RWPE2 (cell line): ENCODE measurements around the gene GLRA3.

Experiments
- ATAC-seq: fragments of 200-7000 bp; cut with Tn5 transposase; 3 replicates; pipeline ENCODE4 v1.9.1; 2021; ENCODE audit warnings: low read depth
- DNase-seq: peaks from one replicate; pipeline ENCODE4 v3.0.0-alpha.2; 2020; ENCODE audit warnings: low spot score
- H3K27ac ChIP-seq: fragments of 450-650 bp; 2 replicates; pipeline ENCODE4 v1.5.1; 2017; ENCODE audit warnings: mild to moderate bottlenecking; ENCODE audit not compliant: poor library complexity, severe bottlenecking
- H3K27me3 ChIP-seq: fragments of 250-450 bp; sonication (Bioruptor Pico); 2 replicates; pipeline ENCODE4 v1.5.1; 2021; ENCODE audit warnings: mild to moderate bottlenecking, moderate library complexity; ENCODE audit not compliant: insufficient read depth, poor library complexity, severe bottlenecking
- H3K36me3 ChIP-seq: fragments of 250-450 bp; sonication (Bioruptor Pico); 2 replicates; pipeline ENCODE4 v1.5.1; 2020; ENCODE audit warnings: low read depth, mild to moderate bottlenecking, moderate library complexity
- H3K4me1 ChIP-seq: fragments of 250-450 bp; sonication (Bioruptor Pico); 2 replicates; pipeline ENCODE4 v1.5.1; 2021; ENCODE audit warnings: mild to moderate bottlenecking, moderate library complexity; ENCODE audit not compliant: insufficient read depth, poor library complexity, severe bottlenecking
- H3K4me3 ChIP-seq: fragments of 250-450 bp; sonication (Bioruptor Pico); 2 replicates; pipeline ENCODE4 v1.5.1; 2021; ENCODE audit warnings: mild to moderate bottlenecking, moderate library complexity; ENCODE audit not compliant: severe bottlenecking
- H3K9me3 ChIP-seq: fragments of 250-450 bp; sonication (Bioruptor Pico); 2 replicates; pipeline ENCODE4 v1.5.1; 2021; ENCODE audit warnings: mild to moderate bottlenecking, moderate library complexity; ENCODE audit not compliant: severe bottlenecking
- CTCF ChIP-seq: fragments of 450-650 bp; IDR thresholded peaks from one replicate; pipeline ENCODE4 v1.5.1; 2017; ENCODE audit warnings: mild to moderate bottlenecking, moderate library complexity; ENCODE audit not compliant: poor library complexity, severe bottlenecking

The GLRA3 gene

DNA sequence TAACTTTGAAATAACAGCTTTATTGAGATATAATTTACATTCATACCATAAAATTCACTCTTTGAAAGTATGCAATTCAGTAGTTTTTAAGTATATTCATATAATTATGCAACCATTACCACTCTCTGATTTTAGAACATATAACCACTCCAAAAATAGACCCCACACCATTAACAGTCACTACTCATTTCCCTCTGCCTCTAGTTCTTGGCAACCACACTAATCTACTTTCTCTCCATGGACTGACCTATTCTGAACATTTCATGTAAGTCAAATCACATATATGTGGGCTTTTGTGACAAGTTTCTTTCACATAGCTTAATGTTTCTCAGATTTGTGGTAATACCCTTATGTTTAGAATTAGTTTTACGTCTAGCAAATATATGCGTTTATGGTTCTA lies 19.5 kb upstream of the GLRA3 start:
- H3K27ac ChIP-seq = no peak overlapping the region
- ATAC-seq = no peak
- no peak overlapping the region for H3K4me3 ChIP-seq
- H3K36me3 ChIP-seq = no peaks in the 10 kb centered on the region
- peaks cover 3% of the 10 kb centered on the region for H3K27me3 ChIP-seq
- H3K9me3 ChIP-seq = no peaks in the 10 kb centered on the region
- no peak for DNase-seq
- H3K4me1 ChIP-seq = no peaks in the 10 kb centered on the region
- TF ChIP-seq CTCF = no peak

- ATAC-seq (no peak), DNase-seq (no peak)
- Histone ChIP-seq H3K27ac (no peak overlapping the region), H3K4me3 (no peak overlapping the region), H3K4me1 (no peaks in the 10 kb centered on the region), H3K36me3 (no peaks in the 10 kb centered on the region), H3K9me3 (no peaks in the 10 kb centered on the region), H3K27me3 (peaks cover 3% of the 10 kb centered on the region)
- no peak for TF ChIP-seq CTCF
Observed at GRCh38 chr4:174847801-174848427, 18.9 kb upstream of the GLRA3 start.

- no peaks in the 10 kb centered on the region for H3K27me3 ChIP-seq
- ATAC-seq (no peak), DNase-seq (no peak)
- no peak for TF ChIP-seq CTCF
- no peak overlapping the region for H3K4me3 ChIP-seq
- H3K36me3 ChIP-seq = no peaks in the 10 kb centered on the region
- H3K4me1 ChIP-seq = no peaks in the 10 kb centered on the region
- no peaks in the 10 kb centered on the region for H3K9me3 ChIP-seq
- no peak overlapping the region for H3K27ac ChIP-seq
Observed at GRCh38 chr4:174835536-174835935, 6.5 kb upstream of the GLRA3 start.

- H3K9me3 ChIP-seq = no peaks in the 10 kb centered on the region
- no peak for ATAC-seq
- peaks cover 2% of the 10 kb centered on the region for H3K27me3 ChIP-seq
- TF ChIP-seq CTCF = no peak
- H3K36me3 ChIP-seq = no peaks in the 10 kb centered on the region
- H3K27ac ChIP-seq = no peak overlapping the region
- no peak for DNase-seq
- H3K4me3 ChIP-seq = no peak overlapping the region
- no peaks in the 10 kb centered on the region for H3K4me1 ChIP-seq
Observed at GRCh38 chr4:174834477-174834876, 5.4 kb upstream of the GLRA3 start.

DNA sequence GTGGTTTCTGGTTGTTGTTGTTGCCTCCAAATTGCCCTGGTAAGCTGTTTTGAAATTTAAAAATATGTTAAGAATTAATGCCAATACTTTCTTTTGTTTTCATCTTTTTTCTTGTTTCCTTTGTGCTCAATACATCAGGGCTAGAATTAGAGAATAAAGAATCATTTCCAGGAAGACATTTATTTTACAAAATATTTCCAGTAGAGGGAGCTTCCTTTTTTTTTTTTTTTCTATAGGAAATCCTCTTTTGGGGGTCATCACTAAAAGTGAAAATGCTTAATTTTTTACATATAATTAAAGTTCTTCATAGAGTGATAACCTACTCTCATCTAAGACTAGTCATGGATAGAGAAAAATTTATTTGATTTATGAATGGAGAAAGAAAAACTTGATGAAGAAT lies 2.4 kb downstream of the GLRA3 start:
- Histone ChIP-seq H3K27ac (no peak overlapping the region), H3K27me3 (peaks cover 2% of the 10 kb centered on the region), H3K4me3 (no peak overlapping the region), H3K4me1 (no peaks in the 10 kb centered on the region), H3K36me3 (no peaks in the 10 kb centered on the region), H3K9me3 (no peaks in the 10 kb centered on the region)
- DNase-seq (no peak), ATAC-seq (no peak)
- TF ChIP-seq CTCF = peak; percentile 38
